ENCODE measurements around the gene IGSF22.

The IGSF22 gene

GRCh38 chr11:18726040-18726439, at the start of gene IGSF22:
Gene IGSF22, minus strand, starts transcription at chr11:18726188. Its CDS starts 1,952 bp downstream, at chr11:18724236.
- DNase-seq, result no peak

- no peak for DNase-seq
Measured at GRCh38 chr11:18774801-18775200, 48.8 kb upstream of the IGSF22 start.

GRCh38 chr11:18773681-18774080, 47.7 kb upstream of the IGSF22 start:
- no peak for DNase-seq

DNA sequence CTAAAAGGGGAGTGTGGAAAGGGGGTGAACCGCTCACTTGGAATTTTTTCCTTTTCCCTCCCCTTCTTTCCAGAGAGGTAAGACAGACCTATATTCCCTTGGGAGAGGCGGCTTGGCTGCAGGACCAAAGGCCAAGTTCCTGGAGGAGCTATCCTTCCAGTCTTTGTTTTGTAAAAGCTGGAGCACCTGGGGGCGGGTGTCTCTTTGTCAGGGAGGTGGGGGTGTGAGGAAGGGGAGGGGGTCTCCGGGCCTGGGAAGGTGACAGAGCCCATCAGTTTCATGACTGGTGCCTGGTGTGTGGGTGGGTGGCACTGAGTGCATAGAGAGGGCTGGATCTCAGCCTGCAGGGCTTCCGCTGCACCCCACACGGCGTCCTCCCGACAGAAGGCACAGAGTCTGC, 47.1 kb upstream of the IGSF22 start:
- DNase-seq, result no peak

GRCh38 chr11:18772211-18772610, 46.2 kb upstream of the IGSF22 start:
- DNase-seq, result no peak

- no peak for DNase-seq
Measured at GRCh38 chr11:18771266-18772035, 45.5 kb upstream of the IGSF22 start.

- DNase-seq, result no peak
Measured at GRCh38 chr11:18770479-18771125, 44.6 kb upstream of the IGSF22 start.

DNA sequence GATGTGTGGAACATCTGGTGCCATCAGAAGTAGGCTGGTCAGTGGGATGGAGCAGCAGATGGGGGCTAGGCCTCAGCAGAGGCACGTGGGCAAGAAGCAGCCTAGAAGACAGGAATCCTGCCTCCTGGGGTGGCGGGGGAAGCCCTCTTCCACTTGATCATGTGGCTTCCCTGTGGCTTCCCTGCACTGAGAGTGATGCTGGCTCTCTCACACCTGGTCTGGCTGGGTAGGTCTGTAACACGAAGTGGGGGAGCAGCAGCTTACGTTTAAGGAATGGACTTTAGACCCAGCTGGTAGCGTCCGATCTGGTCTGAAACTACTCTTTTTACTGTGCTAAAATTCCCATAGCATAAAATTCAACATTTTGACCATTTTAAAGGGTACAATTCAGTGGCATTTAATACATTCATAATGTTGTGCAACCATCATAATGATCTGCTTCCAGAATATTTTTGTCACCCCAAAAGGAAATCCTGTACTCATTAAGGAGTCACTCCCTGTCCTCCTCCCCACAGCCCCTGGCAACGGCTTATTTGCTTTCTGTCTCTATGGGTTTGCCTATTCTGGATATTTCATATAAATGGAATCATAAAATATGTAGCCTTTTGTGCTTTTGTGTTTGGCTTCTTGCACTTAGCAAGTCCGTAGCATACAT, 43.9 kb upstream of the IGSF22 start:
- DNase-seq, result no peak

DNA sequence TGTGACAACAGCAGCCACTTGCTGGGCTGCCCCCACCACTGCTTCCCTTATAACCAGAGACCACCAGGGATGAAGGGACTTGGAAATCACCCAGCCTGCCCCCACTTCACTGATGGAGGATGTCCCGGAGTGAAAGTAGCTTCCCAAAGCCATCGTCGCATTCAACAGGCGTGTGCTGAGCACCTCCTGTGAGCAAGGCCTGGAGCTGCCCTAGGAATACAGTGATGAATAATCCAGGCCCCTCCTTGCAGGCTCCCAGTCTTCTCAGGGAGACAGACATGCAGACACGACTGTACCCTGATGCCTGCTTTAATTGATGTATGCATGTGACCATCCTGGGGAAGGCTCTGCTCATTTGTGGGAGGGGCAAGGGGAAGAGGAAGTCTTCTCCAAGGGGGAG, 43.0 kb upstream of the IGSF22 start:
- DNase-seq, result no peak

DNA sequence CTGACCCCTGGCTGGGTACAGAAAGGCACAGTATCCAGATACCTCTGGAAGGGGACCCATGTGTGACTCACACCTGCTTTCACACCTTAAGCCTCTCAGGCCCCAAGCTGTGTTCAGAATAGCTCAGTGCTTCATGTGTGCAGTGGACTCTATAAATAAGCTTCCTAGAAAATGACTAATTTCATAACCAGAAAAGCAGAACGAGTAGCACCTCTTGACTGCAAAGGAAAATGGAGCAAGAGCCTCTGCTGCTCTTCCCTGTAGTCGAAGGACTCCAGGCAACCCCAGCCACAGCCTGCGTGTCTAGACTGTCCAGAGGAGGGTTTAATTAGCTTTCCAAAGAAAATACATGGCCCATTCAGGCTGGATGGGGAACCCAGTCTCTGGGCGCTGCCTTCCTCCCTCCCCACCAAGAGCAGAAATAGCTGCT, 42.5 kb upstream of the IGSF22 start:
- DNase-seq, result no peak

GRCh38 chr11:18766015-18766414, 40.0 kb upstream of the IGSF22 start:
- no peak for DNase-seq

DNA sequence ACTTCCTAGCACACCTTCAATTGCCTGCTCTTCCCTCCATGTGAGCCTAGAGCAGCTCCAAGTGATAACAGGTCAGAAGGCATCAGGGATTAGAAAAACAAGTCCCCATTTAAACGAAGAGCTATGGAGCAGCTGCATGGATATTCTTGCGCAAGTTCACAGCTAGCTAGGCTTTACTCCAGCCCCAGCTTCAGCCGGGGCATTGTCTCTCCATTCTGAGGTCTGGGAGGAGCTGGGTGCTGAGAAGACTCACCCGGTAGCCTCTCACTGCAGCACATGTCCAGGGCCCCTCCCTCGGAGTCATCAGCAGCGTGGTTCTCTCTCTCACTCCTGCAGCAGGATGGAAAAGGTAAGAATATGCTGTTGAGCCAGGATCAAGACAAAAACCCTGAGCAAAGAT, 39.6 kb upstream of the IGSF22 start:
- DNase-seq, result no peak

GRCh38 chr11:18761741-18762140, 35.8 kb upstream of the IGSF22 start:
- DNase-seq, result no peak

- DNase-seq, result no peak
Measured at GRCh38 chr11:18761144-18761543, 35.2 kb upstream of the IGSF22 start.

- no peak for DNase-seq
Measured at GRCh38 chr11:18757811-18758210, 31.8 kb upstream of the IGSF22 start.

DNA sequence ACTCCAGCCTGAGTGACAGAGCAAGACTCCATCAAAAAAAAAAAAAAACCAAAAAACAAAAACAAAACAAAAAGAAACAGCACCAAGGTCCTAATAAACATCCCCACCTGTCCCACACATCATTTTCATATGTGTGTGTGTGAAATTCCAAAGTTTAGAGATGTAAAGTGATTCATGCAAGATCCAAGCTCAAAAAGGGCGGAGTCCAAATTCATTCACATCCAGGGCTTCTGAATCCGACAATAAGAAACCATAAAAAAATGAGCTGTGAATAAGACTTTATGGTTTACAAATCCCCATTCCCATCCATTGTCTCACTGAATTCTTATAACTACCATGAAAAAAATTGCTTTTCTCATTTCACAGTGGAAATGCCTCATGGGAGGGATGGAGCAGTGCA, 30.9 kb upstream of the IGSF22 start:
- DNase-seq, result no peak

DNA sequence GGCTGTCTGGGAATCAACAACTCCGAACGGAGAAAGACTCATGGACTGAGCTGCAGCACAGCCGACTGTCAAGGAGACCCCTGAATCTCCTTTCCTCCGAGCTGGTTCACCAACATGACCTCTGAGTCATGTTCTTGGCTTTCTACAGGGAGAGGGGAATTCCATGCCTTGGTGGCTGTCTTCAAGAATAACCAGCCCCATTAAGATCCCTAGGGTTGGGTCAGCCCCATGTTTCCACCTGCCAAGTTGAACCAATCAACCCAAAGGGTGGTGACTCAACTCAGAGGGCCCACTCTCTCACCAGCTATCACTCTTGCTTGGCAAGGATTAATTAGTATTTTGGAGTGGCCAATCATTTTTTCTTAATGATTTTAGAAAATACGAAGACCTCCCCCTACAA, 28.3 kb upstream of the IGSF22 start:
- no peak for DNase-seq

DNA sequence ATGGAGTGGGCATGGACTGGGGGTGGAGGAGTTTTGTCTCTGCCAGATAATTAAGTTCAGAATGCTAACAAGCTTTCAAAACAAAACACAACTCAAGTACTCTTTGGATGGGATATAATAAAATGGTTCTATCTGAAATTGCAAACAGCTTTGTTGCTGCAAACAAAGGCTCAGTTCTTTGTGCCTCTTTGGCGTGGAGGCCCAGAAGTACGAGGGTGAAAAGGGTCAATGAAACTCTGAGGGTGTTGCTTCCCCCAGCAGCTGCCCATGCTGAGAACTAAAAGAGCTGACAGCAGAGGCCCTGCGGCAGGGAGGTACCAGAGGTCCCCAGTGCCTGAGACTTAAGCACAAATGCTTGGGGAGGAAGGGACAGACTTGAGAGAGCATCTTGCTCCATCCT, 26.5 kb upstream of the IGSF22 start:
- no peak for DNase-seq

- no peak for DNase-seq
Measured at GRCh38 chr11:18750944-18751343, 25.0 kb upstream of the IGSF22 start.

- DNase-seq, result no peak
Measured at GRCh38 chr11:18749681-18750319, 23.8 kb upstream of the IGSF22 start.

- no peak for DNase-seq
Measured at GRCh38 chr11:18748766-18749365, 22.9 kb upstream of the IGSF22 start.

GRCh38 chr11:18745251-18745650, 19.3 kb upstream of the IGSF22 start:
- DNase-seq, result no peak

GRCh38 chr11:18743900-18744514, 18.0 kb upstream of the IGSF22 start:
- no peak for DNase-seq

All from DMS153 (cell line).